A549 (cell line): ENCODE results near the gene HGS. TPM values are rescaled to one million over a fixed set of nuclear protein-coding genes. Genes with fewer than 3 reads are reported as not detected.
A peak's percentile ranks its signal among the peaks of the same experiment; 100 is the strongest.

Source experiments
- ATAC-seq, 2 experiments: fragments of 200-7000 bp in 1 of 2; fragments of >200 bp in 1 of 2; cut with Nextera tagmentation in 1 of 2; cut with Tn5 transposase in 1 of 2; 3 replicates each; pipeline versions ENCODE4 v1.8.0 to v1.9.1; 2018 to 2020; ENCODE audit warnings: mild to moderate bottlenecking in 1 of 2, moderate library complexity in 1 of 2
- CTCF ChIA-PET: fragments of 300-600 bp; sonication (Branson Sonifier 250); formaldehyde crosslinking; extraction: SDS; loops from one replicate; lab custom pipeline; 2021; ENCODE audit warnings: antibody characterized with exemption, inconsistent platforms; lab: Yijun Ruan, JAX
- POLR2A ChIA-PET: fragments of 350-600 bp; formaldehyde crosslinking; extraction: SDS; loops from one replicate; lab custom pipeline; 2021; ENCODE audit warnings: antibody characterized with exemption, inconsistent platforms; lab: Yijun Ruan, JAX
- DNase-seq, 2 experiments: peaks; one replicate each; pipeline versions ENCODE4 v3.0.0 to v3.0.0-alpha.2; 2011 to 2016; ENCODE audit warnings: low read depth in 1 of 2, low spot score in 1 of 2
- FAIRE-seq: peaks from 2 replicates; lab custom pipeline; 2011; peaks lifted over from hg19 to GRCh38; lab: Jason Lieb, UNC
- H3K27ac ChIP-seq, 2 experiments: fragments of >200 bp; sonication (Bioruptor Twin); formaldehyde crosslinking; 3 replicates each; pipeline ENCODE4 v1.5.1; 2016 to 2017
- H3K4me1 ChIP-seq: fragments of >200 bp; sonication (Bioruptor Twin); formaldehyde crosslinking; 3 replicates; pipeline ENCODE4 v1.6.1; 2016
- H3K4me2 ChIP-seq: fragments of >200 bp; sonication (Bioruptor Twin); formaldehyde crosslinking; 3 replicates; pipeline ENCODE4 v1.6.1; 2016
- H3K4me3 ChIP-seq: fragments of >200 bp; sonication (Bioruptor Twin); formaldehyde crosslinking; 3 replicates; pipeline ENCODE4 v1.5.1; 2016
- H3K9me3 ChIP-seq: fragments of >200 bp; sonication (Bioruptor Twin); formaldehyde crosslinking; 3 replicates; pipeline ENCODE4 v1.6.1; 2016
- CHD2 ChIP-seq: fragments of 150-350 bp; IDR thresholded peaks from 2 replicates; pipeline ENCODE4 v1.6.1; 2014; ENCODE audit warnings: low read length; ENCODE audit not compliant: partially characterized antibody
- CHD4 ChIP-seq: fragments of 200-600 bp; sonication (generic); IDR thresholded peaks from 2 replicates; pipeline ENCODE4 v1.6.1; 2016; ENCODE audit warnings: antibody characterized with exemption, mild to moderate bottlenecking, borderline replicate concordance
- EHF ChIP-seq: fragments of 250-450 bp; sonication (Bioruptor Pico); IDR thresholded peaks from 2 replicates; pipeline ENCODE4 v1.5.0; 2020; ENCODE audit warnings: mild to moderate bottlenecking
- ELK1 ChIP-seq: fragments of 150-350 bp; IDR thresholded peaks from 2 replicates; pipeline ENCODE4 v1.6.1; 2014; ENCODE audit warnings: low read depth, mild to moderate bottlenecking, low read length
- FOSL2 ChIP-seq, 2 experiments: fragments of 450-650 bp in 1 of 2; fragments of >200 bp in 1 of 2; sonication (Bioruptor Twin) in 1 of 2; formaldehyde crosslinking; IDR thresholded peaks; 2 replicates each; pipeline versions ENCODE4 v1.5.0 to v1.6.1; 2016 to 2020; ENCODE audit warnings: mild to moderate bottlenecking in 1 of 2, moderate library complexity in 1 of 2
- HOXB5 ChIP-seq: fragments of 250-450 bp; sonication (Bioruptor Pico); IDR thresholded peaks from 2 replicates; pipeline ENCODE4 v1.5.0; 2020; ENCODE audit warnings: mild to moderate bottlenecking, moderate library complexity
- JUN ChIP-seq, 2 experiments: fragments of >200 bp; sonication (Bioruptor Twin); formaldehyde crosslinking; IDR thresholded peaks; 2 replicates in 1 of 2; 3 replicates in 1 of 2; pipeline ENCODE4 v1.6.1; 2016 to 2017
- MAFK ChIP-seq: fragments of 450-650 bp; IDR thresholded peaks from 2 replicates; pipeline ENCODE4 v1.6.1; 2014; ENCODE audit not compliant: partially characterized antibody
- NPAS2 ChIP-seq: fragments of 250-450 bp; sonication (Bioruptor Pico); IDR thresholded peaks from 2 replicates; pipeline ENCODE4 v1.8.0; 2022; ENCODE audit warnings: mild to moderate bottlenecking, moderate library complexity, borderline replicate concordance
- POLR2A ChIP-seq: IDR thresholded peaks from 2 replicates; pipeline ENCODE4 v1.6.1; 2012; ENCODE audit warnings: mild to moderate bottlenecking, low read length
- RARB ChIP-seq: fragments of 250-450 bp; sonication (Bioruptor Pico); IDR thresholded peaks from 2 replicates; pipeline ENCODE4 v1.8.0; 2021; ENCODE audit warnings: mild to moderate bottlenecking, moderate library complexity
- RNF2 ChIP-seq: fragments of 200-600 bp; sonication (generic); IDR thresholded peaks from 2 replicates; pipeline ENCODE4 v1.6.1; 2016; ENCODE audit warnings: low read depth, mild to moderate bottlenecking, antibody characterized with exemption, moderate library complexity, borderline replicate concordance
- SREBF2 ChIP-seq: fragments of 450-650 bp; IDR thresholded peaks from 2 replicates; pipeline ENCODE4 v1.6.1; 2014; ENCODE audit warnings: mild to moderate bottlenecking, moderate library complexity
- TFCP2L1 ChIP-seq: fragments of 250-450 bp; sonication (Bioruptor Pico); IDR thresholded peaks from 2 replicates; pipeline ENCODE4 v1.5.0; 2021; ENCODE audit warnings: mild to moderate bottlenecking
- TP53 ChIP-seq: fragments of 250-450 bp; sonication (Bioruptor Pico); IDR thresholded peaks from 2 replicates; pipeline ENCODE4 v1.5.0; 2021; ENCODE audit warnings: mild to moderate bottlenecking, moderate library complexity
- ZNF302 ChIP-seq: fragments of 250-450 bp; sonication (Bioruptor Pico); IDR thresholded peaks from 2 replicates; pipeline ENCODE4 v1.9.0; 2021; ENCODE audit warnings: inconsistent platforms, mild to moderate bottlenecking, moderate library complexity
- WGBS: methylation state at CpG from one replicate; pipeline ENCODE4 v1.1.6; 2017; ENCODE audit errors: missing lambda C conversion rate; 5-methylcytosine and 5-hydroxymethylcytosine counted together
- polyA plus RNA-seq, 4 experiments: library from polyadenylated mRNA; depleted of rRNA in 3 of 4; stranded (reverse); fragments of >200 nt; fragmentation: RNase III in 1 of 4; extraction: RNeasy Plus Mini Kit Qiagen cat#74134 plus additional on column Dnase treatment in 1 of 4; gene quantifications; 2 replicates in 3 of 4; 3 replicates in 1 of 4; pipeline ENCODE4 v1.2.3, GENCODE V29; 2011 to 2017
- TF ChIP-seq, protein P1 (sequence below): fragments of >200 bp; sonication (Bioruptor Twin); formaldehyde crosslinking; IDR thresholded peaks from 3 replicates; pipeline ENCODE4 v1.5.1; 2016
- TF ChIP-seq, protein P2 (sequence below): fragments of >200 bp; sonication (Bioruptor Twin); formaldehyde crosslinking; IDR thresholded peaks from 2 replicates; pipeline ENCODE4 v1.6.1; 2016
- TF ChIP-seq, protein P3 (sequence below): fragments of 250-450 bp; sonication (Bioruptor Pico); IDR thresholded peaks from 2 replicates; pipeline ENCODE4 v1.5.0; 2020; ENCODE audit warnings: low read depth, mild to moderate bottlenecking, moderate library complexity
- TF ChIP-seq, protein P4 (sequence below): IDR thresholded peaks from 2 replicates; pipeline ENCODE4 v1.6.1; 2012
- TF ChIP-seq, protein P5 (sequence below): fragments of 250-450 bp; sonication (Bioruptor Pico); IDR thresholded peaks from 2 replicates; pipeline ENCODE4 v1.5.0; 2021; ENCODE audit warnings: mild to moderate bottlenecking, moderate library complexity, borderline replicate concordance

HGS gene
- polyA plus RNA-seq, 2 of the 4 experiments (the other 2 are of a cell fraction): 85.9 to 130 TPM

DNA sequence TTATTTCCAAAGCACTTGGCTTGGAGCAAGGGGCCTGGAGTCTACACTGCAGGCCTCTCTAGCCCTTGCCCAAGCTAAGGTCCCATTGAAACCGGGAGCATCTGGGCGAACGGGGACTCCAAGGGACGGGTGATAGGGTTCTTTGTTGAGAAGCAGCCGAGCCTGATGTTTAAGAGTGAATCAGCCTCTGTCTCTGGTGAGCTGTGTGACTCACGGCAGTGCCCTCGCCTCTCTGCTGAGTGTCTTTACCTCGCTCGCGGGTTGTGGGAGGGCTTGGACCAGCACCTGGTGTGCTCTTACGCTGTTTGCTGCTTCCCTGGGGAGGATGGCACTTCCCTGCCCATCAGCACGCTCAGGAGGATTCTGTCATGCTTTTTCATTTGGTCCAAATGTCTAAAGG is 1.3 kb downstream of the HGS start:
- WGBS: 39% methylated on average over 12 of the region's 12 CpGs
- TF ChIP-seq EHF (CRISPR knock-in tag) (no peak), RARB (no peak), FOSL2 (IDR thresholded peaks at IDR 0.05) (no peak), FOSL2 (CRISPR knock-in tag; IDR thresholded peaks at IDR 0.05) (peak; percentile 35; the same call in 1 of the 2 replicates)

DNA sequence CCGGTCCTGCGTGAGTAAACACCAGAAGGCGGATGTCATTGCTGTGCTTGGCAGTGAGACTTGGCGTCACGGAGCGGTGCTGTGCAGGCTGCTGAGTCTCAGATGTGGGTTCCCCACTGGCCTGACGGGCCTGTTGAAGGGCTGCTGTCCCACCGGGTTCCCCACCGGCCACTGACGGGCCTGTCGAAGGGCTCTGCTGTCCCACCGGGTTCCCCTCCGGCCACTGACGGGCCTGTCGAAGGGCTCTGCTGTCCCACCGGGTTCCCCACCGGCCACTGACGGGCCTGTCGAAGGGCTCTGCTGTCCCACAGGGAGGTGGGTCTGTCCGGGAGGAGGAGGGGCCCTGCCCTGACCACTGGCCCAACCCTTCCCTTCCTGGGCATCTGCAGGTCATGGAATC is 2.8 kb downstream of the HGS start:
- CTCF ChIA-PET: interaction anchor here (1.2 to 1.5 kb wide), 4 partner anchors 10 to 167 kb away, joined by 3 to 6 read pairs (median 5); no protein-coding TSS in a partner anchor
- TF ChIP-seq TFCP2L1 (CRISPR knock-in tag) (no peak), TP53 (CRISPR knock-in tag) (no peak), JUN (IDR thresholded peaks at IDR 0.05) (no peak), RNF2 (no peak), POLR2A (no peak), MAFK (no peak), ZNF302 (no peak), SREBF2 (no peak), NPAS2 (CRISPR knock-in tag) (no peak), CHD2 (no peak), CHD4 (no peak), HOXB5 (CRISPR knock-in tag) (no peak), ELK1 (no peak)
- TF ChIP-seq, protein P1, sequence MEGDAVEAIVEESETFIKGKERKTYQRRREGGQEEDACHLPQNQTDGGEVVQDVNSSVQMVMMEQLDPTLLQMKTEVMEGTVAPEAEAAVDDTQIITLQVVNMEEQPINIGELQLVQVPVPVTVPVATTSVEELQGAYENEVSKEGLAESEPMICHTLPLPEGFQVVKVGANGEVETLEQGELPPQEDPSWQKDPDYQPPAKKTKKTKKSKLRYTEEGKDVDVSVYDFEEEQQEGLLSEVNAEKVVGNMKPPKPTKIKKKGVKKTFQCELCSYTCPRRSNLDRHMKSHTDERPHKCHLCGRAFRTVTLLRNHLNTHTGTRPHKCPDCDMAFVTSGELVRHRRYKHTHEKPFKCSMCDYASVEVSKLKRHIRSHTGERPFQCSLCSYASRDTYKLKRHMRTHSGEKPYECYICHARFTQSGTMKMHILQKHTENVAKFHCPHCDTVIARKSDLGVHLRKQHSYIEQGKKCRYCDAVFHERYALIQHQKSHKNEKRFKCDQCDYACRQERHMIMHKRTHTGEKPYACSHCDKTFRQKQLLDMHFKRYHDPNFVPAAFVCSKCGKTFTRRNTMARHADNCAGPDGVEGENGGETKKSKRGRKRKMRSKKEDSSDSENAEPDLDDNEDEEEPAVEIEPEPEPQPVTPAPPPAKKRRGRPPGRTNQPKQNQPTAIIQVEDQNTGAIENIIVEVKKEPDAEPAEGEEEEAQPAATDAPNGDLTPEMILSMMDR: no peak
- TF ChIP-seq, protein P2, sequence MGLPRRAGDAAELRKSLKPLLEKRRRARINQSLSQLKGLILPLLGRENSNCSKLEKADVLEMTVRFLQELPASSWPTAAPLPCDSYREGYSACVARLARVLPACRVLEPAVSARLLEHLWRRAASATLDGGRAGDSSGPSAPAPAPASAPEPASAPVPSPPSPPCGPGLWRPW: no peak
- TF ChIP-seq, protein P3, sequence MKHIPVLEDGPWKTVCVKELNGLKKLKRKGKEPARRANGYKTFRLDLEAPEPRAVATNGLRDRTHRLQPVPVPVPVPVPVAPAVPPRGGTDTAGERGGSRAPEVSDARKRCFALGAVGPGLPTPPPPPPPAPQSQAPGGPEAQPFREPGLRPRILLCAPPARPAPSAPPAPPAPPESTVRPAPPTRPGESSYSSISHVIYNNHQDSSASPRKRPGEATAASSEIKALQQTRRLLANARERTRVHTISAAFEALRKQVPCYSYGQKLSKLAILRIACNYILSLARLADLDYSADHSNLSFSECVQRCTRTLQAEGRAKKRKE (CRISPR knock-in tag): no peak
- TF ChIP-seq, protein P4, sequence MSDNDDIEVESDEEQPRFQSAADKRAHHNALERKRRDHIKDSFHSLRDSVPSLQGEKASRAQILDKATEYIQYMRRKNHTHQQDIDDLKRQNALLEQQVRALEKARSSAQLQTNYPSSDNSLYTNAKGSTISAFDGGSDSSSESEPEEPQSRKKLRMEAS: no peak
- TF ChIP-seq, protein P5, sequence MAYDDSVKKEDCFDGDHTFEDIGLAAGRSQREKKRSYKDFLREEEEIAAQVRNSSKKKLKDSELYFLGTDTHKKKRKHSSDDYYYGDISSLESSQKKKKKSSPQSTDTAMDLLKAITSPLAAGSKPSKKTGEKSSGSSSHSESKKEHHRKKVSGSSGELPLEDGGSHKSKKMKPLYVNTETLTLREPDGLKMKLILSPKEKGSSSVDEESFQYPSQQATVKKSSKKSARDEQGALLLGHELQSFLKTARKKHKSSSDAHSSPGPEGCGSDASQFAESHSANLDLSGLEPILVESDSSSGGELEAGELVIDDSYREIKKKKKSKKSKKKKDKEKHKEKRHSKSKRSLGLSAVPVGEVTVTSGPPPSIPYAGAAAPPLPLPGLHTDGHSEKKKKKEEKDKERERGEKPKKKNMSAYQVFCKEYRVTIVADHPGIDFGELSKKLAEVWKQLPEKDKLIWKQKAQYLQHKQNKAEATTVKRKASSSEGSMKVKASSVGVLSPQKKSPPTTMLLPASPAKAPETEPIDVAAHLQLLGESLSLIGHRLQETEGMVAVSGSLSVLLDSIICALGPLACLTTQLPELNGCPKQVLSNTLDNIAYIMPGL (CRISPR knock-in tag): no peak
- no peak for ATAC-seq
- no peak for FAIRE-seq
- Histone ChIP-seq H3K9me3 (no peaks in the 10 kb centered on the region), H3K4me2 (no peak overlapping the region), H3K4me3 (no peak overlapping the region), H3K4me1 (peaks cover 23% of the 10 kb centered on the region), H3K27ac (no peak overlapping the region)
- POLR2A ChIA-PET: no interaction called here
- no peak for DNase-seq
- WGBS: 94% methylated on average over 20 of the region's 20 CpGs

More for the DNA sequence above, 1.3 kb downstream of the HGS start:
- Histone ChIP-seq H3K4me1 (peaks cover 25% of the 10 kb centered on the region), H3K4me2 (peak overlapping the region; percentile 83), H3K4me3 (peak overlapping the region; percentile 86), H3K27ac (peak overlapping the region; percentile 90 to 93; a peak in 5 of 6 replicates), H3K9me3 (no peaks in the 10 kb centered on the region)
- ATAC-seq: peak in 1 of 2 experiments; percentile 2; a peak in 1 of 6 replicates
- ChIA-PET CTCF (interaction anchor here (0.7 to 8.1 kb wide), 7 partner anchors 9 to 432 kb away, joined by 3 to 54 read pairs (median 4); partner anchors contain the start of gene MRPL12), POLR2A (interaction anchor here (3.8 kb wide), 1 partner anchor 17 kb away, joined by 42 read pairs; the partner anchor contains the start of gene MRPL12)
- FAIRE-seq: no peak
- DNase-seq: peak in 1 of 2 experiments; percentile 76
